ENCODE data around the gene TARDBP. TPM values are rescaled to one million over a fixed set of nuclear protein-coding genes. Genes with fewer than 3 reads are reported as not detected.
"Not testable (repeated sequence)": the region's sequence is repeated elsewhere in the genome, so short reads cannot be mapped to it uniquely, and the experiment has no call there.

TARDBP gene
- polyA plus RNA-seq, 6 donors from 2014 or later = 38.9 to 83.8 (median 64.3) TPM

GRCh38 chr1:11019971-11020370, 7.5 kb downstream of the TARDBP start:
- Mint-ChIP-seq H3K9me3 (no peaks in the 10 kb centered on the region), H3K4me1 (peaks cover 21 to 33% (median 33%) of the 10 kb centered on the region in 3 donors), H3K27ac (peak overlapping the region in 1 of 6 donors; percentile 52), H3K27me3 (no peaks in the 10 kb centered on the region), H3K4me3 (no peak overlapping the region), H3K36me3 (peaks cover 20 to 26% of the 10 kb centered on the region in 2 donors)
- DNase-seq (no peak), ATAC-seq (ENCODE audit: low read depth in 2 of 2) (no peak)

DNA sequence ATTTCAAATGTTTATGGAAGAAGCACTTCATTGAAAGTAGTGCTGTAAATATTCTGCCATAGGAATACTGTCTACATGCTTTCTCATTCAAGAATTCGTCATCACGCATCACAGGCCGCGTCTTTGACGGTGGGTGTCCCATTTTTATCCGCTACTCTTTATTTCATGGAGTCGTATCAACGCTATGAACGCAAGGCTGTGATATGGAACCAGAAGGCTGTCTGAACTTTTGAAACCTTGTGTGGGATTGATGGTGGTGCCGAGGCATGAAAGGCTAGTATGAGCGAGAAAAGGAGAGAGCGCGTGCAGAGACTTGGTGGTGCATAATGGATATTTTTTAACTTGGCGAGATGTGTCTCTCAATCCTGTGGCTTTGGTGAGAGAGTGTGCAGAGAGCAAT, 10.7 kb downstream of the TARDBP start:
- peaks cover 14 to 22% (median 19%) of the 10 kb centered on the region in 3 donors for H3K4me1 Mint-ChIP-seq

DNA sequence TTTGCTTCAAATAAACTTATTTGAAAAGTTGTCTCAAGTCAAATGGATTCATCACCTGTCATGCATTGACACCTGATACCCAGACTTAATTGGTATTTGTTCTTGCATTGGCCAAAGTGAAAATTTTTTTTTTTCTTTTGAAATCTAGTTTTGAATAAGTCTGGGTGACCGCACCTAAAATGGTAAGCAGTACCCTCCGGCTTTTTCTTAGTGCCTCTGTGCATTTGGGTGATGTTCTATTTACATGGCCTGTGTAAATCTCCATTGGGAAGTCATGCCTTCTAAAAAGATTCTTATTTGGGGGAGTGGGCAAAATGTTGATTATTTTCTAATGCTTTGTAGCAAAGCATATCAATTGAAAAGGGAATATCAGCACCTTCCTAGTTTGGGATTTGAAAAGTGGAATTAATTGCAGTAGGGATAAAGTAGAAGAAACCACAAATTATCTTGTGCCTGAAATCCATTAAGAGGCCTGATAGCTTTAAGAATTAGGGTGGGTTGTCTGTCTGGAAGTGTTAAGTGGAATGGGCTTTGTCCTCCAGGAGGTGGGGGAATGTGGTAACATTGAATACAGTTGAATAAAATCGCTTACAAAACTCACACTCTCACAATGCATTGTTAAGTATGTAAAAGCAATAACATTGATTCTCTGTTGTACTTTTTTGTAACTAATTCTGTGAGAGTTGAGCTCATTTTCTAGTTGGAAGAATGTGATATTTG, 11.9 kb downstream of the TARDBP start:
- Mint-ChIP-seq H3K36me3 (peaks cover 20 to 27% of the 10 kb centered on the region in 2 donors), H3K4me1 (peaks cover 10 to 17% (median 16%) of the 10 kb centered on the region in 3 donors)

More for the DNA sequence above, 10.7 kb downstream of the TARDBP start:
- no peak for DNase-seq
- Mint-ChIP-seq H3K4me3 (peak overlapping the region in 1 of 8 donors; percentile 24), H3K27me3 (no peaks in the 10 kb centered on the region), H3K9me3 (no peaks in the 10 kb centered on the region), H3K27ac (no peak overlapping the region), H3K36me3 (peaks cover 20 to 27% of the 10 kb centered on the region in 2 donors)
- no peak for ATAC-seq (ENCODE audit: low read depth in 2 of 2)

DNA sequence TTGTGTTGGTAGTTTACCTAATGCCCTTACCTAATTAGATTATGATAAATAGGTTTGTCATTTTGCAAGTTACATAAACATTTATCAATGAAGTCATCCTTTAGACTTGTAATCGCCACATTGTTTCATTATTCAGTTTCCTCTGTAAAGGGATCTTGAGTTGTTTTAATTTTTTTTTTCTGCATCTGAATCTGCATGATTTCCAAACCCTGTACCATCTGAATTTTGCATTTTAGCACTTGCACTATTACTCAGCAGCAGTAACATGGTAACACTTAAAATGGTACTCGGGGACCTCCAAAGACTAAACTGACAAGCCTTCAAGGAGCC, 12.4 kb downstream of the TARDBP start:
- Mint-ChIP-seq H3K4me1 (peaks cover 10 to 17% (median 16%) of the 10 kb centered on the region in 3 donors), H3K9me3 (peaks cover 0 to 2% (median 0%) of the 10 kb centered on the region in 7 donors), H3K27me3 (no peaks in the 10 kb centered on the region), H3K27ac (peak overlapping the region in 1 of 6 donors; percentile 39), H3K36me3 (peaks cover 20 to 27% of the 10 kb centered on the region in 2 donors), H3K4me3 (no peak overlapping the region)
- DNase-seq = no peak
- ATAC-seq (ENCODE audit: low read depth in 2 of 2) = no peak

More for the DNA sequence above, 11.9 kb downstream of the TARDBP start:
- Mint-ChIP-seq H3K4me3 (no peak overlapping the region), H3K27me3 (no peaks in the 10 kb centered on the region), H3K9me3 (peaks cover 0 to 2% (median 0%) of the 10 kb centered on the region in 7 donors), H3K27ac (peak overlapping the region in 1 of 6 donors; percentile 63)
- ATAC-seq (ENCODE audit: low read depth in 2 of 2) = no peak
- no peak for DNase-seq

DNA sequence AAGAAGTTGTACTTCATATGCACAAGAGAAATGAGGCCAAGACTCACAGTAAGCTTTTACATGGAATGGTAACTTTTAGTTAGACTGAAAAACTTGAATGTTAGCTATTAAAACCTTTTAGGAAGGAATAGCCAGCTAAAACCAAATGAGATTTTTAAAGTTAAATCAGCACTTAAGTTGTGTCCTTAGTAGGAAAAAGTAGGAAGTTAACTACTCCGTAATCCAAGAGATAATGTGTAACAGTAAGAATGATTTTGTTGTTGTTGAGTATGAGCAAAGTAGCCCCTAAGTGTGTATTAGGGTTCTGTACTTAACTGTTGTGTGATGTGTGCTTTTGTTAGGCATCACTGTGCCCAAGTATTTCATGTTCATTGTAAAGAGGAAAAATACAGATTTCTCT, 13.2 kb downstream of the TARDBP start:
- H3K4me3 Mint-ChIP-seq = no peak overlapping the region
- peaks cover 10 to 19% (median 16%) of the 10 kb centered on the region in 3 donors for H3K4me1 Mint-ChIP-seq
- DNase-seq = no peak
- peaks cover 20 to 27% of the 10 kb centered on the region in 2 donors for H3K36me3 Mint-ChIP-seq
- no peaks in the 10 kb centered on the region for H3K27me3 Mint-ChIP-seq
- H3K27ac Mint-ChIP-seq = peak overlapping the region in 1 of 6 donors; percentile 2
- H3K9me3 Mint-ChIP-seq = peaks cover 0 to 2% (median 0%) of the 10 kb centered on the region in 7 donors
- no peak for ATAC-seq (ENCODE audit: low read depth in 2 of 2)

DNA sequence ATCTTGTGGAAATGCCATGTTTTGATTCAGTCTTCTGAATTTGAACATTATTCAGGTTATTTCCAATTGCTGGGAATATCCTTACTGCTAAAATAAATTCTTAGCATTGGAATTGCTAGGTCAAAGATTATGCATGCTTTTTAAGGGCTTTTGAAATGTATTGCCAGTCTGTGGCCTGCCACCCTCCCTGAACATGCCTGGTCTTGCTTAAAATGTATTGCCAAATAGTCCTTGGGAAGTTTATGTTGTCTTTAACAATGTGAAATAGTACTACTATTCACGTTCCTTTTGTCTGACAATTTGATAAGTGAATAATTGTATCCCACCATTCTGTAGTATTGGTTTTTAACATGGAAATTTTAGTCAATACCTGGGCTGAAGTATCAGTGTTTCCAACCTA, 13.6 kb downstream of the TARDBP start:
- Mint-ChIP-seq H3K4me3 (no peak overlapping the region), H3K4me1 (peaks cover 12 to 23% (median 16%) of the 10 kb centered on the region in 3 donors), H3K27me3 (no peaks in the 10 kb centered on the region), H3K9me3 (peaks cover 0 to 2% (median 0%) of the 10 kb centered on the region in 7 donors), H3K36me3 (peaks cover 20 to 27% of the 10 kb centered on the region in 2 donors), H3K27ac (no peak overlapping the region)
- ATAC-seq (ENCODE audit: low read depth in 2 of 2) = no peak
- no peak for DNase-seq

DNA sequence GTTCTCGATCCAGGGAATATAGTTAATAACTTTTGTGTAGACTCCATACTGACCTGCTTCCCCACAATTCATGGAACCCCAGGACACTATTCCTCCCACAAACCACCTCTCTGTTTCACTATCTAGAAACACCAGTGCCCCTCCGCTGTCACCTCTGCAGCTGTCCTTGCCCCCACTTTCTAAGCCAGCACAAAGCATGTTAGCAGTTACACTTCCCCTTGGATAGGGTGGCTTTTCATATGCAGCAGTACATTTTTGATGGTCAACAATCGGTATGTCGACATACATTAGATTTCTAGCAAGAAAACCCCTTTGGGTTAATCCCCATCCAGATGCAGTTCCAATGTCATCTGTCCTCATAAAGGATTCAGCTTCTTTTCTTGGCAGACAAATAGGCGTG, 14.4 kb downstream of the TARDBP start:
- peaks cover 11 to 18% (median 15%) of the 10 kb centered on the region in 3 donors for H3K4me1 Mint-ChIP-seq
- H3K9me3 Mint-ChIP-seq = peaks cover 0 to 2% (median 0%) of the 10 kb centered on the region in 7 donors
- H3K27me3 Mint-ChIP-seq = no peaks in the 10 kb centered on the region
- ATAC-seq (ENCODE audit: low read depth in 2 of 2) (no peak), DNase-seq (no peak)
- H3K36me3 Mint-ChIP-seq = peaks cover 17 to 25% of the 10 kb centered on the region in 2 donors
- H3K4me3 Mint-ChIP-seq = no peak overlapping the region
- H3K27ac Mint-ChIP-seq = peak overlapping the region in 2 of 6 donors; percentile 27 to 29

DNA sequence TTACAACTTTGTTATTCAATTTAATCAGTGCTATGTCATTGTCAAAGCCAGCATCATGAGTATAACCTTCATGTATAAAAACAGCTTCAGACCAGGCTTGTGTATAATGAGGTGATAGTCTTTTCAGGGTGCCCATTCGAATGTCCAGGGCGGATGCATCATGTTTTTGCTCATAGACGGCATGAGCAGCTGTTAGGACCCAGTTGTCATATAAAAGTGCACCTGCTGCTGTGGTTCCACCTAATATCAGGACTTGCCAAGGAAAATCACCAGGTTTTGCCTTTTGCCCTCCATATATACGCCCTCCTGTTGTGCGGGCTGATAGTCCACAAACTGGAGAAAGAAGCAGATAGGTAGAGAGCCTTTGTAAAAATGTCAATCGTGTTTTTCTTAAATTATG, 14.9 kb downstream of the TARDBP start:
- no peaks in the 10 kb centered on the region for H3K27me3 Mint-ChIP-seq

GRCh38 chr1:11028018-11028417, 15.6 kb downstream of the TARDBP start:
- H3K4me3 Mint-ChIP-seq = no peak overlapping the region
- ATAC-seq (ENCODE audit: low read depth in 2 of 2) (no peak), DNase-seq (no peak)
- H3K27ac Mint-ChIP-seq = peak overlapping the region in 2 of 6 donors; percentile 49 to 58
- H3K9me3 Mint-ChIP-seq = peaks cover 0 to 2% (median 0%) of the 10 kb centered on the region in 7 donors
- peaks cover 6 to 15% of the 10 kb centered on the region in 2 donors for H3K36me3 Mint-ChIP-seq
- no peaks in the 10 kb centered on the region for H3K27me3 Mint-ChIP-seq
- peaks cover 7 to 14% (median 8%) of the 10 kb centered on the region in 3 donors for H3K4me1 Mint-ChIP-seq

More for the DNA sequence above, 14.9 kb downstream of the TARDBP start:
- Mint-ChIP-seq H3K9me3 (peaks cover 0 to 2% (median 0%) of the 10 kb centered on the region in 7 donors), H3K4me1 (peaks cover 8 to 14% (median 11%) of the 10 kb centered on the region in 3 donors), H3K4me3 (no peak overlapping the region), H3K36me3 (peaks cover 12 to 21% of the 10 kb centered on the region in 2 donors), H3K27ac (peak overlapping the region in 2 of 6 donors; percentile 47 to 49)
- no peak for DNase-seq
- ATAC-seq (ENCODE audit: low read depth in 2 of 2) = no peak

- Mint-ChIP-seq H3K27me3 (no peaks in the 10 kb centered on the region), H3K27ac (peak overlapping the region in 3 of 6 donors; percentile 14 to 65 (median 47)), H3K36me3 (no peaks in the 10 kb centered on the region), H3K4me3 (no peak overlapping the region), H3K9me3 (peaks cover 0 to 2% (median 0%) of the 10 kb centered on the region in 7 donors), H3K4me1 (peaks cover 0 to 10% (median 2%) of the 10 kb centered on the region in 3 donors)
- DNase-seq = no peak
- no peak for ATAC-seq (ENCODE audit: low read depth in 2 of 2)
These were observed 18.4 kb downstream of the TARDBP start for GRCh38 chr1:11030865-11031264.

- DNase-seq (no peak), ATAC-seq (ENCODE audit: low read depth in 2 of 2) (no peak)
- H3K27ac Mint-ChIP-seq = peak overlapping the region in 2 of 6 donors; percentile 30 to 69
- peaks cover 0 to 2% (median 0%) of the 10 kb centered on the region in 7 donors for H3K9me3 Mint-ChIP-seq
- no peak overlapping the region for H3K4me3 Mint-ChIP-seq
- peaks cover 0 to 10% (median 2%) of the 10 kb centered on the region in 3 donors for H3K4me1 Mint-ChIP-seq
- H3K27me3 Mint-ChIP-seq = no peaks in the 10 kb centered on the region
- H3K36me3 Mint-ChIP-seq = no peaks in the 10 kb centered on the region
These were observed 19.3 kb downstream of the TARDBP start for GRCh38 chr1:11031624-11032262.

DNA sequence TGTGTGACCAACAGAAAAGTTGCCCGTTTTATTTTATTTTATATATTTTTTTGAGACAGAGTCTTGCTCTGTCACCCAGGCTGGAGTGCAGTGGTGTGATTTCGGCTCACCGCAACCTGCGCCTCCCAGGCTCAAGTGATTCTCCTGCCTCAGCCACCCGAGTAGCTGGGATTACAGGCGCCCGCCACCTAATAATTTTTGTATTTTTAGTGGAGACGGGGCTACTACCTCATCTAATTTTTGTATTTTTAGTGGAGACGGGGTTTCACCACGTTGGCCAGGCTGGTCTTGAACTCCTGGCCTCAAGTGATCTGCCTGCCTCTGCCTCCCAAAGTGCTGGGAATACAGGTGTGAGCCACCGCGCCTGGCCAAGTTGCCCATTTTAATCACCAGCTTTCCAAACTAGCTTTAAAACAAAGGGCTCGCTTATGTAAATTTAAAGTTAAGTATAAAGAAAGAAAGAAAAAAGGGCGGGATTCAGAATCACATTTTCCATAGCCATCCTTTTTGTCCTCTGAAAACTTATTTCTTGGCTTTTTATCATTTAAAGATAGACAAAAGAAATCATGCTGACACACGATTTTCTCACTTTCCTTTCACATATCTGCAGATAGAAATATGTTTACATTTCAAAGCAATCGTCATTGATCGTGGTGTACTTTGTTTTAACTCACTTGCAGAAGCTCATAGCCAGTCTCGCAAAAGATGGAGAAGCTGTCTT, 24.7 kb downstream of the TARDBP start:
- not testable (repeated sequence) for H3K36me3 Mint-ChIP-seq; H3K4me3 Mint-ChIP-seq; H3K9me3 Mint-ChIP-seq; H3K27me3 Mint-ChIP-seq; H3K4me1 Mint-ChIP-seq; DNase-seq; ATAC-seq (ENCODE audit: low read depth in 2 of 2)
- peak overlapping the region in 1 of 6 donors; percentile 34 for H3K27ac Mint-ChIP-seq

DNA sequence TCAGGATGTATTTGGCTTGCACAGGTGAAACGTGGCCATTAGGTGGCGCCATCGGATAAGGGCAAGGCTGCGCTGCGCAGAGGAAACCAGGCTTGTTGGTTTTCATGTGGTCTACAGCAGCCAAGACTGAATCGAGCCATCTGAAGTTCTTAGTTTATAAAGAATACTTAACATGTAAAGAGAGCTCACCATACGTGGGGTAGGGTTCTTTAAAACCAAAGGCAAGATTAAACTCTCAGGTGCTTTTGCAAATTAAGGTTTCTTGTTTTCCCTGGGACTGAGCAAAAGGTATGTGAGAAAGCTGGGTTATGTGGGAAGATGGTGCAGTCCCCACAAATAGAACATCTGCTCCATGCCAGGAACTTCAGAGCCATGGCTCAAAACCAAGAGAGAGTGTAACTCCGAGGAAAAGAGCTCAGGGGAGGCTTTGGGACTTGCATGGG, 25.3 kb downstream of the TARDBP start:
- no peak overlapping the region for H3K4me3 Mint-ChIP-seq
- ATAC-seq (ENCODE audit: low read depth in 2 of 2) (peak; percentile 97 to 99), DNase-seq (peak; percentile 78)
- H3K27ac Mint-ChIP-seq = no peak overlapping the region
- H3K27me3 Mint-ChIP-seq = peaks cover 0 to 5% (median 0%) of the 10 kb centered on the region in 3 donors
- peaks cover 0 to 5% (median 0%) of the 10 kb centered on the region in 3 donors for H3K4me1 Mint-ChIP-seq
- H3K9me3 Mint-ChIP-seq = no peaks in the 10 kb centered on the region
- H3K36me3 Mint-ChIP-seq = no peaks in the 10 kb centered on the region
